K562 (cell line): ENCODE results near the gene HSPE1. TPM values are rescaled to one million over a fixed set of nuclear protein-coding genes. Genes with fewer than 3 reads are reported as not detected.
A peak's percentile ranks its signal among the peaks of the same experiment; 100 is the strongest.

Experiments used
- FOXJ2 ChIP-seq: fragments of 200-800 bp; sonication (Bioruptor generic); IDR thresholded peaks from 2 replicates; pipeline ENCODE4 v1.6.1; 2016; ENCODE audit warnings: missing genetic modification characterization, missing compliant biosample characterization
- GTF3C2 ChIP-seq: IDR thresholded peaks from 3 replicates; pipeline ENCODE4 v1.6.1; 2011; ENCODE audit warnings: borderline replicate concordance, mild to moderate bottlenecking, moderate library complexity; ENCODE audit not compliant: insufficient read length; ENCODE audit errors: extremely low read depth
- HMG20B ChIP-seq: fragments of 250-450 bp; sonication (Bioruptor Pico); IDR thresholded peaks from 2 replicates; pipeline ENCODE4 v1.5.0; 2021; ENCODE audit warnings: mild to moderate bottlenecking
- NCOA4 ChIP-seq: fragments of 450-650 bp; IDR thresholded peaks from 2 replicates; pipeline ENCODE4 v1.6.1; 2018; ENCODE audit warnings: mild to moderate bottlenecking; ENCODE audit not compliant: partially characterized antibody
- POLR2G ChIP-seq: fragments of 200-400 bp; formaldehyde crosslinking; IDR thresholded peaks from 2 replicates; pipeline ENCODE4 v1.6.1; 2017; ENCODE audit warnings: low read depth, mild to moderate bottlenecking, antibody characterized with exemption, low read length, moderate library complexity
- SMAD4 ChIP-seq: fragments of 250-450 bp; sonication (Bioruptor Pico); conservative IDR thresholded peaks from 2 replicates; pipeline ENCODE4 v1.8.0; 2021; ENCODE audit warnings: inconsistent platforms, mild to moderate bottlenecking, moderate library complexity
- SMARCA4 ChIP-seq: fragments of 450-650 bp; IDR thresholded peaks from 2 replicates; pipeline ENCODE4 v1.6.1; 2016
- ZC3H11A ChIP-seq: IDR thresholded peaks from 2 replicates; pipeline ENCODE4 v1.6.1; 2012; ENCODE audit warnings: low read depth, low read length, improper control_type of control experiment
- ZNF407 ChIP-seq: fragments of 450-650 bp; IDR thresholded peaks from 2 replicates; pipeline ENCODE4 v1.6.1; 2016; ENCODE audit warnings: low read depth
- polyA plus RNA-seq, 8 experiments: library from polyadenylated mRNA; depleted of rRNA in 4 of 8; stranded (reverse) in 5 of 8; unstranded in 3 of 8; fragments of >200 nt; fragmentation: Nextera tagmentation in 2 of 8; fragmentation: Illumina TruSeq in 1 of 8; extraction: Ambion mirVana in 2 of 8; extraction: Trizol in 1 of 8; gene quantifications; 2 replicates each; pipeline versions ENCODE4 v1.2.1 to v1.2.3, GENCODE V29; 2011 to 2014; ENCODE audit warnings: inconsistent platforms in 1 of 8, missing spikeins in 1 of 8
- total RNA-seq, 7 experiments: library from RNA; depleted of rRNA in 6 of 7; stranded (reverse); fragments of >200 nt in 6 of 7; fragmentation: Illumina TruSeq in 2 of 7; extraction: Trizol in 2 of 7; gene quantifications; 2 replicates each; pipeline versions ENCODE4 v1.2.1 to v1.2.3, GENCODE V29; 2011 to 2021; ENCODE audit warnings: low replicate concordance in 1 of 7
- TF ChIP-seq, protein P1 (sequence below): fragments of 450-650 bp; IDR thresholded peaks from 2 replicates; pipeline ENCODE4 v1.7.1; 2018; ENCODE audit warnings: mild to moderate bottlenecking, low read depth; ENCODE audit not compliant: partially characterized antibody
- TF ChIP-seq, protein P2 (sequence below): fragments of 450-650 bp; formaldehyde crosslinking; IDR thresholded peaks from 2 replicates; pipeline ENCODE4 v1.4.0; 2022; ENCODE audit warnings: mild to moderate bottlenecking, moderate library complexity

HSPE1 gene
- total and polyA plus RNA-seq, 9 of the 15 experiments (the other 6 are each of a cell fraction or from before 2014, with no cell fraction given): 223 to 1,007 (median 612) TPM

- TF ChIP-seq GTF3C2: no peak
- TF ChIP-seq, protein P1, sequence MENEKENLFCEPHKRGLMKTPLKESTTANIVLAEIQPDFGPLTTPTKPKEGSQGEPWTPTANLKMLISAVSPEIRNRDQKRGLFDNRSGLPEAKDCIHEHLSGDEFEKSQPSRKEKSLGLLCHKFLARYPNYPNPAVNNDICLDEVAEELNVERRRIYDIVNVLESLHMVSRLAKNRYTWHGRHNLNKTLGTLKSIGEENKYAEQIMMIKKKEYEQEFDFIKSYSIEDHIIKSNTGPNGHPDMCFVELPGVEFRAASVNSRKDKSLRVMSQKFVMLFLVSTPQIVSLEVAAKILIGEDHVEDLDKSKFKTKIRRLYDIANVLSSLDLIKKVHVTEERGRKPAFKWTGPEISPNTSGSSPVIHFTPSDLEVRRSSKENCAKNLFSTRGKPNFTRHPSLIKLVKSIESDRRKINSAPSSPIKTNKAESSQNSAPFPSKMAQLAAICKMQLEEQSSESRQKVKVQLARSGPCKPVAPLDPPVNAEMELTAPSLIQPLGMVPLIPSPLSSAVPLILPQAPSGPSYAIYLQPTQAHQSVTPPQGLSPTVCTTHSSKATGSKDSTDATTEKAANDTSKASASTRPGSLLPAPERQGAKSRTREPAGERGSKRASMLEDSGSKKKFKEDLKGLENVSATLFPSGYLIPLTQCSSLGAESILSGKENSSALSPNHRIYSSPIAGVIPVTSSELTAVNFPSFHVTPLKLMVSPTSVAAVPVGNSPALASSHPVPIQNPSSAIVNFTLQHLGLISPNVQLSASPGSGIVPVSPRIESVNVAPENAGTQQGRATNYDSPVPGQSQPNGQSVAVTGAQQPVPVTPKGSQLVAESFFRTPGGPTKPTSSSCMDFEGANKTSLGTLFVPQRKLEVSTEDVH: peak; percentile 97
- no peak for TF ChIP-seq FOXJ2
- no peak for TF ChIP-seq NCOA4
- TF ChIP-seq POLR2G: peak; percentile 91
- peak; percentile 73 for TF ChIP-seq SMAD4
- no peak for TF ChIP-seq HMG20B (CRISPR knock-in tag)
- TF ChIP-seq, protein P2, sequence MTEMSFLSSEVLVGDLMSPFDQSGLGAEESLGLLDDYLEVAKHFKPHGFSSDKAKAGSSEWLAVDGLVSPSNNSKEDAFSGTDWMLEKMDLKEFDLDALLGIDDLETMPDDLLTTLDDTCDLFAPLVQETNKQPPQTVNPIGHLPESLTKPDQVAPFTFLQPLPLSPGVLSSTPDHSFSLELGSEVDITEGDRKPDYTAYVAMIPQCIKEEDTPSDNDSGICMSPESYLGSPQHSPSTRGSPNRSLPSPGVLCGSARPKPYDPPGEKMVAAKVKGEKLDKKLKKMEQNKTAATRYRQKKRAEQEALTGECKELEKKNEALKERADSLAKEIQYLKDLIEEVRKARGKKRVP: no peak
- no peak for TF ChIP-seq SMARCA4
- no peak for TF ChIP-seq ZC3H11A
- TF ChIP-seq ZNF407: peak; percentile 46; the same call in 1 of the 2 replicates
These were observed at the start of gene HSPE1, which contains the start of gene HSPD1 (continued) for GRCh38 chr2:197499594-197500502.
